ENCODE measurements around the gene ABCB7.
A peak's percentile ranks its signal among the peaks of the same experiment; 100 is the strongest.
"Not testable (repeated sequence)": the region's sequence is repeated elsewhere in the genome, so short reads cannot be mapped to it uniquely, and the experiment has no call there.

ABCB7 gene

DNA sequence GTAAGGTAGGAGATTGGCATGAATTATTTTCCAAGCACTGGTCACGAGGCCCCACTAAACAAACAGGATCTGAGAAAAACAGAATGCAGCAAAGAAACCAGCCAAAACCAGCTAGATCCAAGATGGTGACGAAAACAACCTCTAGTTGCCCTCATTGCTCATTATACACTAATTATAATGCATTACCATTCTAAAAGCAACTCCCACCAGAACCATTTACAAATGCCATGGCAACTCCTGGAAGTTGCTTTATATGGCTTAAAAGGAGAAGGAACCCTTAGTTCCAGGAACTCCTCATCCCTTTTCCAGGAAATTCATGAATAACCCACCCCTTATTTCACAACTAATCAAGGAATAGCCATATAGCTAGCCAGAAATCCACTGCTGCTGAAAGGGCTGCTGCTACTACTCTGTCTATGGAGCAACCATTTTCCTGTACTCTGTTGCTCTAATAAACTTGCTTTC lies 69.3 kb downstream of the ABCB7 start:
- no peak for DNase-seq

DNA sequence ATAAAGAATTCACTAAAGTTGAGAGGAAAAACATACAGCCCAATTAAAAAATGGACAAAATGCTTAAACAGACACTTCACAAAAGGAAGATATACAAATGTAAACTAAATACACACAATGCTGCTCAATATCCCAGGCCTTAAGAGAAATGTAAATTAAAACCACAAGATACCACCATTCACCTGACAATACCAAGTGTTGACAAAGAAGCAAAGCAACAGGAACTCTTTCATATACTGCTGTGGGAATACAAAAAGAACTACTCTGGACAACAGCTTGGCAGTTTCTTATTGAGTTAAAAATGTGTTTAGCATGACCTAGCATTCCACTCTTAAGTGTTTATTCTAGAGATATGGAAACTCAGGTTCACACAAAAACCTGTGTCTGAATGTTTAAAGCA lies 71.3 kb downstream of the ABCB7 start:
- DNase-seq, result no peak

- no peak for DNase-seq
Measured at GRCh38 chrX:75076429-75076828, 79.7 kb downstream of the ABCB7 start.

DNA sequence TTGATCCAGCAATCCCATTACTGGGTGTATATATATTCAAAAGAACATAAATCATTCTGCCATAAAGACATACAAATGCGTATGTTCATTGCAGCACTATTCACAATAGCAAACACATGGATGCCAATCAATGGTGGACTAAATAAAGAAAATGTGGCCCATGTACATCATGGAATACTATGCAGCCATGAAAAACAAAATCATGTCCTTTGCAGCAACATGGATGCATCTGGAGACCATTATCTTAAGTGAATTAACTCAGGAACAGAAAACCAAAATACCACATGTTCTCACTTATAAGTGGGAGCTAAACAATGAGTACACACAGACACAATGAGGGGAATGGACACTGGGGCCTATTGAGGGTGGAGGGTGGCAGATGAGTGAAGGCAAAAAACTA lies 81.6 kb downstream of the ABCB7 start:
- no peak for DNase-seq

DNA sequence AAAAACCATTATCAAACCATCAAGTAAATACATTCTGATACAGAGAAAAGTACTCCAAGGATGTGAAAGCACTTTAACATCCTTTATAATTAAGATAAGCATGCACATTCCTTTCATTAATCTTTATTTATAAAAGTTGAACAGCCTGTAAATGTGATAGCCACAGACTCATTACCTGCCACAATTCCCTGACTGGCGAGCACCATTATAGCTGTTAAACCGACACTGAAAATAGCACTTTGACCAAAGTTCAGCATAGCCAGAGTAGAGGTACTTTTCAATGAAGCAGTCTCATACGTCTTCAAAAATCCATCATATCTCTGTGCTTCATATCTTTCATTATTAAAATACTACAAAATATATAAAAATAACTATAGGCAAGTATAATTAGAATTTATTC lies 84.7 kb downstream of the ABCB7 start:
- DNase-seq, result no peak

- no peak for DNase-seq
Measured at GRCh38 chrX:75067931-75068330, 88.2 kb downstream of the ABCB7 start.

DNA sequence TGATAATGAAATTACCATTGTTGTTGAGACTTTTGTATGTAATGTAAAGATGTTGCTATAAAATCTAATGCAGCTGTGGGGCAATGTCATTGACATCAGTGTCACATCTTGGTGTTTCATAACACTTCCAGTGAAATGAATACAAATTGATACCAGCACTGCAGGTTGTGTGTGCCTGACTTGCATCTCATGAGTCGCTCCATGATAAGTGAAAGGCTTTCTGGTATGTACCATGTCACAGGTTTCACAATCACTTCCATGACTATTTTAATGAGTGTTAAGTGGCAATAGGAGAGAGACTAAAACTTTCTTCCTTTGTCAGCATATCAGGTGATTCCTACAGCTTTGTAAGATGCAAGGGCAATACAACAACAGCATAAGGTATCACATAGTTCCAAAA lies 94.4 kb downstream of the ABCB7 start:
- DNase-seq, result no peak

GRCh38 chrX:75051047-75051446 lies 105.0 kb downstream of the ABCB7 start:
- DNase-seq, result no peak

GRCh38 chrX:75045369-75045768 lies 110.7 kb downstream of the ABCB7 start:
- no peak for DNase-seq

DNA sequence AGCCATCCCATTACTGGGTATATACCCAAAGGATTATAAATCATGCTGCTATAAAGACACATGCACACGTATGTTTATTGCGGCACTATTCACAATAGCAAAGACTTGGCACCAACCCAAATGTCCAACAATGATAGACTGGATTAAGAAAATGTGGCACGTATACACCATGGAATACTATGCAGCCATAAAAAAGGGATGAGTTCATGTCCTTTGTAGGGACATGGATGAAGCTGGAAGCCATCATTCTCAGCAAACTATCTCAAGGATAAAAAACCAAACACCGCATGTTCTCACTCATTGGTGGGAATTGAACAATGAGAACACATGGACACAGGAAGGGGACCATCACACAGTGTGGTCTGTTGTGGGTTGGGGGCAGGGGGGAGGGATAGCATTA lies 111.9 kb downstream of the ABCB7 start:
- DNase-seq, result not testable (repeated sequence)

DNA sequence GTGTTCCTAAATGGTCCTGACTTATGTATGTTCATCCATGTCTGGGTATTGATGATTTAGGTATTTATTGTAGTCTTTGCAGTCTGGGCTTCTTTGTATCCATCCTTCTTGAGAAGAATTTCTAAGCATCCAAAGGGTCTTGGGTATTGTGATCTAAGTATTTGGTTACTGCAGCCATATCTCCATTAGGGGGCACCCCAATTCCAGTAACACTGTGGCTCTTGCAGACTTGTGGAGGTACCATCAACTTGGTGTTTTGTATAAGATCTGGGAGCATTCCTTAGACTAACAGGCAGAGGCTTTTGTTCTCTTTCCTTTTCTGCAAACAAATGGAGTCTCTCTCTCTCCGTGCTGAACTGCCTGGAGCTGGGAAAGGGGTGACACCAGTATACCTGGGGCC lies 117.2 kb downstream of the ABCB7 start:
- DNase-seq, result peak; percentile 18

Data from activated CD4-positive, alpha-beta T cell treated with anti-CD3 and anti-CD28 coated beads for 48 hours (primary cell).